Gastroesophageal sphincter (tissue), 3 donors: ENCODE data around the gene INTS13.

Experiments
- POLR2A ChIP-seq, 2 donors: fragments of 450-650 bp; IDR thresholded peaks; one replicate each; pipeline ENCODE4 v1.6.1; 2017; ENCODE audit warnings: antibody characterized with exemption in 2 of 2, mild to moderate bottlenecking in 2 of 2, moderate library complexity in 1 of 2
- POLR2AphosphoS5 ChIP-seq: sonication (generic); formaldehyde crosslinking; IDR thresholded peaks from one replicate; pipeline ENCODE4 v1.6.1; 2017; ENCODE audit warnings: antibody characterized with exemption
- TF ChIP-seq, protein P1 (sequence below), 4 experiments: fragments of 200-600 bp in 2 of 4; fragments of 450-650 bp in 2 of 4; sonication (generic) in 1 of 4; IDR thresholded peaks; one replicate each; pipeline ENCODE4 v1.5.1; 2017 to 2019; ENCODE audit warnings: antibody characterized with exemption in 4 of 4, mild to moderate bottlenecking in 2 of 4, moderate library complexity in 2 of 4

DNA sequence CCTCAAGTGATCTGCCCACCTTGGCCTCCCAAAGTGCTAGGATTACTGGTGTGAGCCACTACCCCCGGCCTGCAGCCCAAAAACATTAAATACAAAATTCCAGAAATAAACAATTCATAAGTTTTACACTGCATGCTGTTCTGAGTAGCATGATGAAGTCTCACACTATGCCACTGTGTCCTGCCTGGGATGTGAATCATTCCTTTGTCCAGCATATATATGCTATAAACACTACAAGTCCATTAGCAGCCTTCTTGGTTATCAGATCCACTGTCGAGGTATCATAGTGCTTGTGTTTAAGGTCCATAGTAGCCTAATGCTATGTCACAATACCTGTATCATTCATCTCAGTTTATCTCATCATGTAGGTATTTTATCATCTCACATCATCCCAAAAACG lies 15.9 kb downstream of the INTS13 start:
- TF ChIP-seq, protein P1, sequence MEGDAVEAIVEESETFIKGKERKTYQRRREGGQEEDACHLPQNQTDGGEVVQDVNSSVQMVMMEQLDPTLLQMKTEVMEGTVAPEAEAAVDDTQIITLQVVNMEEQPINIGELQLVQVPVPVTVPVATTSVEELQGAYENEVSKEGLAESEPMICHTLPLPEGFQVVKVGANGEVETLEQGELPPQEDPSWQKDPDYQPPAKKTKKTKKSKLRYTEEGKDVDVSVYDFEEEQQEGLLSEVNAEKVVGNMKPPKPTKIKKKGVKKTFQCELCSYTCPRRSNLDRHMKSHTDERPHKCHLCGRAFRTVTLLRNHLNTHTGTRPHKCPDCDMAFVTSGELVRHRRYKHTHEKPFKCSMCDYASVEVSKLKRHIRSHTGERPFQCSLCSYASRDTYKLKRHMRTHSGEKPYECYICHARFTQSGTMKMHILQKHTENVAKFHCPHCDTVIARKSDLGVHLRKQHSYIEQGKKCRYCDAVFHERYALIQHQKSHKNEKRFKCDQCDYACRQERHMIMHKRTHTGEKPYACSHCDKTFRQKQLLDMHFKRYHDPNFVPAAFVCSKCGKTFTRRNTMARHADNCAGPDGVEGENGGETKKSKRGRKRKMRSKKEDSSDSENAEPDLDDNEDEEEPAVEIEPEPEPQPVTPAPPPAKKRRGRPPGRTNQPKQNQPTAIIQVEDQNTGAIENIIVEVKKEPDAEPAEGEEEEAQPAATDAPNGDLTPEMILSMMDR (IDR thresholded peaks at IDR 0.05), result no peak
- TF ChIP-seq POLR2A (IDR thresholded peaks at IDR 0.05) (no peak), POLR2AphosphoS5 (no peak)
